NT2/D1 (cell line): Measurements from ENCODE around the gene CYSRT1.

ENCODE experiments used
- DNase-seq: peaks from one replicate; pipeline ENCODE4 v3.0.0-alpha.2; 2011; ENCODE audit warnings: low read depth, low spot score
- H3K27me3 ChIP-seq: 2 replicates; pipeline ENCODE4 v1.6.0; 2011; ENCODE audit warnings: mild to moderate bottlenecking; ENCODE audit not compliant: insufficient read length, insufficient read depth
- H3K36me3 ChIP-seq: 2 replicates; pipeline ENCODE4 v1.6.1; 2011; ENCODE audit warnings: mild to moderate bottlenecking, low read length, mixed read lengths; ENCODE audit not compliant: insufficient read depth, insufficient read length
- H3K4me1 ChIP-seq: 2 replicates; pipeline ENCODE4 v1.5.1; 2011; ENCODE audit not compliant: insufficient read depth, insufficient read length
- H3K4me3 ChIP-seq: 2 replicates; pipeline ENCODE4 v1.5.1; 2011; ENCODE audit warnings: low read depth; ENCODE audit not compliant: insufficient read length
- H3K9ac ChIP-seq: 2 replicates; pipeline ENCODE4 v1.6.0; 2011; ENCODE audit warnings: low read depth; ENCODE audit not compliant: insufficient read length
- H3K9me3 ChIP-seq: 2 replicates; pipeline ENCODE4 v1.5.1; 2011; ENCODE audit warnings: mild to moderate bottlenecking, low read length; ENCODE audit not compliant: insufficient read depth
- SUZ12 ChIP-seq: IDR thresholded peaks from 2 replicates; pipeline ENCODE4 v1.6.1; 2011; ENCODE audit not compliant: insufficient read length, insufficient read depth; ENCODE audit errors: extremely low read depth
- YY1 ChIP-seq: IDR thresholded peaks from 2 replicates; pipeline ENCODE4 v1.6.1; 2011; ENCODE audit not compliant: insufficient read length, insufficient read depth
- ZNF274 ChIP-seq: IDR thresholded peaks from 2 replicates; pipeline ENCODE4 v1.6.1; 2011; ENCODE audit warnings: mild to moderate bottlenecking, low read depth, low read length

Gene CYSRT1

DNA sequence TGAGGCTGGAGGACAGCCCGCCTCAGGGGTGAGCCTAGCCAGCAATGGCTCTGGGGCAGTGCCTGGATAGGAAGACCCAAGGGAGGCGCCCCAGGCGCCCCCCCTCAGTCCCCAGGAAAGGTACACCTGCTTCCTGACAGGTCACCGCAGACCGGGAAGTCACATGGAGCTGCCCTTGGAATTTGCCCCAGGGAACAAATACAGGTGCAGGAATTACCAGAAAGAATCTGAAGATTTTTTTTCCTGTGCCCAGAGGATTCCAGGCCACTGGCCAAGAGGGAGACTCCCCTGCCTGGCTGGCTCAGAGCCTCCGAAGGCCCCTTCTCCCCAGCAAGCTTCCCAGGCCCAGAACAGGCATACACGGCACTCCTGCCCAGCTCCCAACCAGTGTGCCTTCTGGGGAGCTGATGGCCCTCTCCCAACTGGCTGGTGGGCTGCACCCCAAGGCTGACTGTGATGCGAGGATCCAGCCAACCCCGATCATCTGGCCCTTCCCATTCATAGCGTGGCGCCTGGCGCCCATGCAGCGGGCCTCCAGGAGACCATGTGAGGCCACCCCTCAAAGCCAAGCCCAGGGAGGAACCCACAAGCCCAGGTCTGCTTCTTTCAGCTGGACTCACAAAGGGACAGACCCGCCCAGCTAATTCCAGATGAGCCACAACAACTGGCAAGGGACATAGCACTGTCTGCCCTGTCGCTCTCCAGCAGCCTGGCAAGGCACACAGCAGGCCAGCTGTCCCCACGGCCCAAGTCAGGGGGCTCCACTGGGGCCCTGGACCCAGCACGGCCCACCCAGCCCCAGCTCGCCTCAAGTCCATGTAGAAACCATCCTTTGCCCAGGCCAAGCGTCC, 26.7 kb upstream of the CYSRT1 start:
- no peak for TF ChIP-seq YY1
- no peak for TF ChIP-seq ZNF274
- no peak for TF ChIP-seq SUZ12
- Histone ChIP-seq H3K27me3 (no peaks in the 10 kb centered on the region), H3K4me3 (peak overlapping the region; percentile 37), H3K4me1 (peaks cover 33% of the 10 kb centered on the region), H3K9me3 (no peaks in the 10 kb centered on the region), H3K9ac (peak overlapping the region; percentile 77), H3K36me3 (peaks cover 33% of the 10 kb centered on the region)
- DNase-seq, result no peak

DNA sequence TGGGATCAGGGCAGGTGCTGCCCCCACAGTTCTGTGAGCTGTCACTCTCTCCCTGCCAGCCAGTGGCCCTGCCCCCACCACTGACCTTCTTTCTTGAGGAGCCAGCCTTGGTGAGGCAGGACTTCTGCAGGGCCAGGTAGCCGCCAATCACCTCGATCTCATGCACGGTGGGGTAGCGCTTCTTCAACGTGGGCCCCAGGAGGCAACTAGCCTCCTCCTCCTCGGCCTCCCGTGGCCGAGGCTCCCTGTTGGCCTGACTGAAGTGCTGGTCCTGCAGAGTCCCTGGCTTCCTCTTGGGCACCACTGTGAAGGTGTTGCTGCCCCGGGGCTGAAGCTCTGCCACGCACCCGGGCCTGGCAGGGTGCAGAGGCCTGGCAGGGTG, 26.1 kb upstream of the CYSRT1 start:
- no peak for DNase-seq
- H3K27me3 ChIP-seq, result no peaks in the 10 kb centered on the region
- H3K36me3 ChIP-seq, result peaks cover 33% of the 10 kb centered on the region
- peaks cover 31% of the 10 kb centered on the region for H3K4me1 ChIP-seq
- no peaks in the 10 kb centered on the region for H3K9me3 ChIP-seq
- H3K9ac ChIP-seq, result peak overlapping the region; percentile 77
- peak overlapping the region; percentile 37 for H3K4me3 ChIP-seq
- TF ChIP-seq SUZ12 (no peak), ZNF274 (no peak), YY1 (no peak)

DNA sequence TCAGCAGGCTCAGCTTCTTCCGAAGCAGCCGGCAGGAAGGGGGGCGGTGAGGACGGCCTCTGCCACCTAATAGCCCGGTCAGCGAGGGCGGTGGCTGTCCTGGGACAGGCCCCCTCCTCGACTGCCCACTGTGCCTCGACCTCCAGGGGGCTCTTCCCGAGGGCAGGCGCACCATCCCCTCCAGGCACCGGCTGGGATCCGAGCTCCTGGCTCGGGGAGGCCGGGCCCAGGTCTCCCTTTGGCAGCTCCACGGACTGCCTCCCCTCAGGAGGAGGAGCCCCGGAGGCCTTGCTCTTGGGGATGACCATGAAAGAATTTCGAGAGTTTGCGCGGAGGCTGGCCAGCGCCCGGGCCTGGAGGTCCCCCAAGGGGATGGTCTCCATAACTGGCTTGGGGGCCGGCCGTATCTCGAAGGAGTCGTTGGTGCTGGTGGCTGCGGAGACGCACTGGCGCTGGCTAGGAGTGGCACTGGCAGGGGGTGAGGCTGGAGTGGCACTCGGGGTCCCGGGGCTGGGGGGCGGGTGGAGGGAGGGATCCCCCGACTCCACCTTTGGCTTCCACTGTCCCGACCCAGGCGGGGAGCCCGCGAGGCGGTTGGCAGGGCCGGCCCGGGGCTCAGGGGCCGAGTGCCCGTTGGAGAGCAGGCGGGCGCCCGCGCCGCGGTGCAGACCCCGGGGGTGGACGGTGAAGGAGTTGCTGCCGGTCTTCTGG, 25.4 kb upstream of the CYSRT1 start:
- Histone ChIP-seq H3K9ac (peak overlapping the region; percentile 77), H3K4me3 (peak overlapping the region; percentile 37)
- TF ChIP-seq ZNF274, result no peak
- no peak for TF ChIP-seq SUZ12
- no peak for TF ChIP-seq YY1

DNA sequence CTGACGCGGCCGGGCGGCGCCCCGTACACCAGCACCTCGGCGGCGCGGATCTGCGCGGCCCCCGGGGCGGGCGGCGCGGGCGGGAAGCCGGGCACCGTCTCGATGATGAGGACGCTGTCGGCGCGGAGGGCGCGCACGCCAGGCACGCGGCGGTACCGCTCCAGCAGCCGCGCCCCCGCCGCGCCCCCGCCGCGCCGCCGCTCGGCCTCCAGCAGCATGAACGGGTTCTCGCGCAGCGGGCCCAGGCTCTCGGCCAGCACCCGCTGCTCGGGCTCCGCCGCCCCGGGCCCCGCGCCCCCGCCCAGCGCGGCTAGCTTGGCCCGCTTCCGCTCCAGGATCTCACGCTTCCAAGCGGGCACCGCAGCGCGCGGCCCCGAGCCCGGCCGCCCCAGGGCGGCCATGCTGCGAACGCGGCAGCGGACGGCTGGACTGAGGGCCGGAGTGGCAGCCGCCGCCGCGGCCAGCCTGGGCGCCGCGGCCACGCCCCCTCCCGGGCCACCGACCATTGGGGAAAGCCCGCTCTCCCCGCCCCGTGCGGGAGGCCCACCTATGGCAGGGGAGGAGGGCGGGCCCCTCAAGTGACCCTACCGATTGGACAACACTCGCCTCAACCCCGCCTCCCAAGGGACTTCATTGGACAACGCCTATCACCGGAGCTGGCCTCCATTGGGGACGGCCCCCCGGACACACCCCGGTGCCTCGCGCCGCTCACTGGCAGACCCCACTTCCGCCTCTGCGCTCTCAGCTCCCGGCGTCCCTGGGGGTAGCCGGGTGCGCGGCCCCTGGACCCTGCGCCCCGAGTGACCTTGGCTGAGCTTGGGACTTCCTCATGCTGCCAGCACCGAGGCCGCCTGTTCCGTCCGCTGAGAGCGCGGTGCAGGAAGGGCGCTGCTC, 24.4 kb upstream of the CYSRT1 start, which contains the start of gene TPRN:
TPRN (minus strand) TSS at position 431 of the 894 bp plus-strand sequence; CDS start at position 401, 30 bp downstream.
- Histone ChIP-seq H3K4me1 (peaks cover 21% of the 10 kb centered on the region), H3K9me3 (no peaks in the 10 kb centered on the region), H3K4me3 (peak within 1 kb of the TSS; percentile 80), H3K27me3 (no peaks in the 10 kb centered on the region), H3K36me3 (peaks cover 34% of the 10 kb centered on the region), H3K9ac (peak within 1 kb of the TSS; percentile 98)
- peak; percentile 99 for DNase-seq
- TF ChIP-seq ZNF274 (no peak), SUZ12 (no peak), YY1 (no peak)

More for the DNA sequence above, 25.4 kb upstream of the CYSRT1 start:
- Histone ChIP-seq H3K36me3 (peaks cover 40% of the 10 kb centered on the region), H3K4me1 (peaks cover 27% of the 10 kb centered on the region), H3K27me3 (no peaks in the 10 kb centered on the region), H3K9me3 (no peaks in the 10 kb centered on the region)
- no peak for DNase-seq

DNA sequence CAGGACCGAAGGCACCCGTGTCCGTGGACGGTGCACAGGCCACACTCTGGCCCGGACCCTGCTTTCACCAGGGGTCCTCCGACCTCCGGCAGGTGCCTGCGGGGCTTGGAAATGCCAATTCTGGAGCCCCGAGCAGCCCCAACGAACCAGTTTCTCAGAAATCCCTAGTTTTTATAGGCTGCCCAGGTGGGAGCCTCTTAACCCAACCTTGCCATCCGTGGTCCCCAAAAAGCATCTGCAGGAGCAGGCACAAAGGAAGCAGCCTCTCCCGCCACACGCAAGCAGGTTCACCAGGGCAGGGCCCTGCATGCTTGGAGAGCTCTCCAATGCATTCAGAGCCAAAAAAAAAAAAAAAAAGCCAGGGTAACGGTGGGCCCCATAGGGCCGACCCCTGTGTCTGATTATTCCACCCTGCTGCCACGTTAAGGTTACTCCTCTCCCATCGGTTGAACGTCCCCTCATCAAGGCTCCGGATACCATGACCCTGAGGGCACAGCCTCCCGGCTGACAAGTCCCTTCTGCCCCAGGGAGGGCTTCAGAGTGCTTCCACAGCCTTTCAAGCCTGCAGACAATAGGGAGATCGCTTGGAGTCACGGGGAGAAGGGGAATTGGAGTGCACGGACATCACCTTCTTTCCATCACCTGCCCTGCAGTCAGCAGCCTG, 23.6 kb upstream of the CYSRT1 start:
- no peaks in the 10 kb centered on the region for H3K27me3 ChIP-seq
- TF ChIP-seq SUZ12 (no peak), YY1 (no peak), ZNF274 (no peak)
- H3K4me1 ChIP-seq, result peaks cover 18% of the 10 kb centered on the region
- peak overlapping the region; percentile 80 for H3K4me3 ChIP-seq
- H3K9me3 ChIP-seq, result no peaks in the 10 kb centered on the region
- peak overlapping the region; percentile 98 for H3K9ac ChIP-seq
- no peak for DNase-seq
- H3K36me3 ChIP-seq, result peaks cover 30% of the 10 kb centered on the region

DNA sequence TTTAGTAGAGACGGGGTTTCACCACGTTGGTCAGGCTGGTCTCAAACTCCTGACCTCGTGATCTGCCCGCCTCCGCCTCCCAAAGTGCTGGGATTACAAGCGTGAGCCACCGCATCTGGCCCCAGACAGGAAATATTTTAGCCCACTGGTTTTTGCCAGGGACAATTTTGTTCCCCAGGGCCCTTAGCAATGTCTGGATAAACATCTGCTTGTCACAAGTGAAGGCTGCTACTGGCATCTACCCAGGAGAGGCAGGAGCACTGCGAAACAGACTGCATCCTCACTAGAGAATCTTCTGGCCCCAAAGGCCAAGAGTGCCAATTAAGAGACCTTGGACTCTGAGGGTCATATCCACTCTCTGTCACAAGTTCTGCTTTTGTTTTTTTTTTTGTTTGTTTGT, 22.0 kb upstream of the CYSRT1 start:
- no peak for DNase-seq
- TF ChIP-seq SUZ12 (no peak), ZNF274 (no peak), YY1 (no peak)
- Histone ChIP-seq H3K9ac (peak overlapping the region; percentile 53), H3K36me3 (peaks cover 34% of the 10 kb centered on the region), H3K4me1 (peaks cover 26% of the 10 kb centered on the region), H3K9me3 (no peaks in the 10 kb centered on the region), H3K4me3 (no peak overlapping the region), H3K27me3 (no peaks in the 10 kb centered on the region)
